ENCODE data around the gene PFKP. TPM values are rescaled to one million over a fixed set of nuclear protein-coding genes. Genes with fewer than 3 reads are reported as not detected.

The PFKP gene
- total RNA-seq, 4 donors from 2014 or later = 22.2 to 83.9 (median 34.0) TPM

DNA sequence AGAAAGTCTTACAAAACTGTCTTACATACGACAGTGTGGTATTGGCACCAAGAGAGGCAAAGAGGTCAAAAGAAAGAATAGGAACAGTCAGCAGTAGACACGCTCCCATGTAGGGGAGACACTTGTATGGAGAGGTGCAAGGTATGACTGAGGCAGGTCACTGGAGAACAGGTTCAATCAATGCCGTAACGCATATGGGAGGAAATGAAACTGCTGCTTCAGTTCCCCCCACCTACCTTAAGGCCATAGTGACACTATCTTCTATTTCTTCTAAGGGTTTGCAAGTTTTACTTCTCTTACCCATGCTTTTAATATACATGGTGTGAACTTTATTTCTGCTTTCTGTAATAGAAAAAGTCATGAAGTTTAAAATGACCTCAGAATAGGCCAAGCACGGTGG, 110.7 kb downstream of the PFKP start:
- DNase-seq (ENCODE audit: low spot score) (no peak), ATAC-seq (ENCODE audit: low FRiP score) (no peak)
- TF ChIP-seq, protein P1, sequence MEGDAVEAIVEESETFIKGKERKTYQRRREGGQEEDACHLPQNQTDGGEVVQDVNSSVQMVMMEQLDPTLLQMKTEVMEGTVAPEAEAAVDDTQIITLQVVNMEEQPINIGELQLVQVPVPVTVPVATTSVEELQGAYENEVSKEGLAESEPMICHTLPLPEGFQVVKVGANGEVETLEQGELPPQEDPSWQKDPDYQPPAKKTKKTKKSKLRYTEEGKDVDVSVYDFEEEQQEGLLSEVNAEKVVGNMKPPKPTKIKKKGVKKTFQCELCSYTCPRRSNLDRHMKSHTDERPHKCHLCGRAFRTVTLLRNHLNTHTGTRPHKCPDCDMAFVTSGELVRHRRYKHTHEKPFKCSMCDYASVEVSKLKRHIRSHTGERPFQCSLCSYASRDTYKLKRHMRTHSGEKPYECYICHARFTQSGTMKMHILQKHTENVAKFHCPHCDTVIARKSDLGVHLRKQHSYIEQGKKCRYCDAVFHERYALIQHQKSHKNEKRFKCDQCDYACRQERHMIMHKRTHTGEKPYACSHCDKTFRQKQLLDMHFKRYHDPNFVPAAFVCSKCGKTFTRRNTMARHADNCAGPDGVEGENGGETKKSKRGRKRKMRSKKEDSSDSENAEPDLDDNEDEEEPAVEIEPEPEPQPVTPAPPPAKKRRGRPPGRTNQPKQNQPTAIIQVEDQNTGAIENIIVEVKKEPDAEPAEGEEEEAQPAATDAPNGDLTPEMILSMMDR (IDR thresholded peaks at IDR 0.05) = no peak

DNA sequence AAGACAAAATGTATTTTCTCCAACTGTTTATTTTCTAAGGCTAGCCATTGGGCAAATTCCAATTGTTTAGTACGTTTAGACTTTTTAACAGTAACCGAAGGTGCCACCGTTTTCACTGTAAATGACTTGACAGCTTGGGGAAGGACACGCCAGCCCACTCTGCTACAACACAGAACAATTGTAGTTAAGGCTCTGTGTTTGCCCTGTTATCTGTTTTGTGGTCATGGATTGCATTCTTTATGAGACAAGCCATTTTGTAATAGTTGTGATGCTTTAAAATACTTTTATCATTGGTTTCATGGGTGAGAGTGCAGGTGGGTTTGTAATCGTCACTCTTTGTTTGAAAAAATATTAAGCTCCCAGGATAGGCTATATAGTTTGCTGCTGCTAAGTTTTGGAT, 111.8 kb downstream of the PFKP start:
- DNase-seq (ENCODE audit: low spot score) = no peak
- TF ChIP-seq, protein P1 (IDR thresholded peaks at IDR 0.05) = no peak
- ATAC-seq (ENCODE audit: low FRiP score) = no peak

DNA sequence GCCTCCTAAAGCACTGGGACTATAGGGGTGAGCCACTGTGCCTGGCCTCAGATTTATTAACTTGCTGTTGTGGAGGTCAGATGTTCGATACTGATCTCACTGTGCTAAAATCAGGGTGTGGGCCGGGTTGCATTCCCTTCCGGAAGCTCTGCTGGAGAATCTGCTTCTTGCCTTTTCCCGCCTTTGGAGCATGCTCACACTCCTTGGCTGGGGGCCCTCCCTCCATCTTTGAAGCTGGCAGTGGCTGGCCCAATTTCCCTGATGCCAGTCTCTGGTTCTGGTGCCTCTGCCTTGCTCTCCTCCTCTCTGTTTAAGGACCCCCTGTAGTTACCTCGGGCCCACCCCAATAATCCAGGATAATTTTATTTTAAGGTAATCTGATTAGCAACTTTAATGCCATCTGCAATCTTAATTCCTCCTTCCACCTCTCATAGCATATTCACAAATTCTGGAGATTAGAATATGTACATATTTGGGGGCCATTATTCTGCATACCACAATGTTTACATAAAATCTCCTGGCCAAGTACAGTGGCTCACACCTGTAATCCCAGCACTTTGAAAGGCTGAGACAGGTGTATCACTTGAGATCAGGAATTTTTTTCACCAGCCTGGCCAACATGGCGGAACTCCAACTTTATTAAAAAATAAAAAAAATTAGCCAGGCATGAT, 113.1 kb downstream of the PFKP start:
- TF ChIP-seq, protein P1 (IDR thresholded peaks at IDR 0.05) = no peak
- DNase-seq (ENCODE audit: low spot score) (no peak), ATAC-seq (ENCODE audit: low FRiP score) (no peak)

DNA sequence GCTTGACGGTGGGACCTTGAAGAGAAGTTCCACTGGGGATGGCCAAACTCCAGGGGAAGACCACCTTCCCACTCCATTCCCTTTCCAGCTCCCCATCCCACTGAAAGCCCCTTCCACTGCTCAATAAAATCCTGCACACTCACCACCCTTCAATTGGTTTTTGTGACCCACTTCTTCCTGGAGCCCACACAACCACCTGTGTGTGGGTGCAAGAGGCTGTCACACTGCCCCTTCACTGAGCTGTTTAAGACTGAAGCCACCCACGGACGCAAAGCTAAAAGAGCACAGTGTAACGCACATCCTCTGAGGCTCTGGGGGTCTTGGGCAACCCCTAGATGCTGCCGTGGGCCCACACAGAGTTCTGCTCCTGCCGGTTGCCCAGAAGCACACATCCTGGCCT, 118.0 kb downstream of the PFKP start:
- TF ChIP-seq, protein P1 (IDR thresholded peaks at IDR 0.05) = no peak
- no peak for ATAC-seq (ENCODE audit: low FRiP score)
- no peak for DNase-seq (ENCODE audit: low spot score)

DNA sequence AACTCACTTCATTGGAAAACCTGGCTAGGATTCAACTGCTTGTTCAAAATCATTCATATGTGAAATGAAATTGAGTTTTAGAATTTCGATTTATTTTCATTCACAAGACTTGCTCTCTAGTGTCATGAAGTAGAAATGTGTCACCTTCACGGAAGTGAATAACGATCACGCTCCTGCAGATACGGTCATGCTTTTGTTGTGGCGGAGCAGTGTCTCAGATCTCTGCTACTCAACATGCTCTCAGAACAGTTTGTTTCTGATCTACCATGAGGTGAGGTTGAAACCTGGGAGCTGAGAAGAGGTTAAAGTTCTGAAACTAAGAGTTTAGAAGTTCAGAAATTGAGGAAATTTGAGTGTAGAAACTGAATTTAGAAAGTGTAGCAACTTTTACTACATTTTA, 119.0 kb downstream of the PFKP start:
- DNase-seq (ENCODE audit: low spot score) (no peak), ATAC-seq (ENCODE audit: low FRiP score) (no peak)
- TF ChIP-seq, protein P1 (IDR thresholded peaks at IDR 0.05) = no peak

Other genes with a start within 250 kb of the PFKP start
- gene PITRM1, start 105.2 kb downstream of the PFKP start, total RNA-seq = 100 to 1,000 TPM in 1 of 4 donors, 10 to 100 TPM in 3; 67.6 to 107 (median 74.0) TPM

Data from omental fat pad (tissue), 4 donors.